Loucy (cell line): ENCODE results near the gene ADD1.
A peak's percentile ranks its signal among the peaks of the same experiment; 100 is the strongest.

Source experiments
- H2AFZ ChIP-seq: fragments of 200-600 bp; sonication (generic); 2 replicates; pipeline ENCODE4 v1.6.0; 2016; ENCODE audit warnings: antibody characterized with exemption, mild to moderate bottlenecking, low read length, moderate library complexity
- H3F3A ChIP-seq: fragments of 200-600 bp; 2 replicates; pipeline ENCODE4 v1.6.0; 2016; ENCODE audit warnings: antibody characterized with exemption, low read depth, mild to moderate bottlenecking
- H3K27me3 ChIP-seq: fragments of 200-600 bp; sonication (generic); 2 replicates; pipeline ENCODE4 v1.6.1; 2014; ENCODE audit warnings: low read length, mild to moderate bottlenecking; ENCODE audit not compliant: insufficient read depth, poor library complexity, severe bottlenecking
- H3K36me3 ChIP-seq: fragments of 200-600 bp; sonication (generic); 2 replicates; pipeline ENCODE4 v1.6.1; 2016; ENCODE audit warnings: low read length; ENCODE audit not compliant: insufficient read depth
- H3K4me1 ChIP-seq: fragments of 200-600 bp; sonication (generic); 2 replicates; pipeline ENCODE4 v1.5.1; 2014; ENCODE audit warnings: low read length, mild to moderate bottlenecking; ENCODE audit not compliant: insufficient read depth, poor library complexity, severe bottlenecking
- H3K4me2 ChIP-seq: fragments of 200-600 bp; sonication (generic); 2 replicates; pipeline ENCODE4 v1.6.0; 2014; ENCODE audit warnings: antibody characterized with exemption, low read length, low read depth, mild to moderate bottlenecking; ENCODE audit not compliant: poor library complexity, severe bottlenecking
- H3K4me3 ChIP-seq: fragments of 200-600 bp; sonication (generic); 2 replicates; pipeline ENCODE4 v1.5.1; 2014; ENCODE audit warnings: low read length, mild to moderate bottlenecking, mixed read lengths; ENCODE audit not compliant: poor library complexity, severe bottlenecking
- H3K79me2 ChIP-seq: fragments of 200-600 bp; sonication (generic); 2 replicates; pipeline ENCODE4 v1.6.1; 2014; ENCODE audit warnings: low read length; ENCODE audit not compliant: insufficient read depth
- H3K9ac ChIP-seq: fragments of 200-600 bp; sonication (generic); 2 replicates; pipeline ENCODE4 v1.6.0; 2014; ENCODE audit warnings: mild to moderate bottlenecking, low read depth, low read length, moderate library complexity; ENCODE audit not compliant: poor library complexity, severe bottlenecking
- H3K9me2 ChIP-seq: fragments of 200-600 bp; sonication (generic); replicated peaks from 2 replicates; pipeline ENCODE4 v1.6.1; 2016; ENCODE audit warnings: low read depth, low read length, mixed read lengths
- H3K9me3 ChIP-seq: fragments of 200-600 bp; sonication (generic); 2 replicates; pipeline ENCODE4 v1.6.1; 2014; ENCODE audit warnings: mild to moderate bottlenecking, antibody characterized with exemption, low read length, low read depth; ENCODE audit not compliant: insufficient read depth
- H4K20me1 ChIP-seq: fragments of 200-600 bp; sonication (generic); 2 replicates; pipeline ENCODE4 v1.6.0; 2014; ENCODE audit warnings: antibody characterized with exemption, low read length, mild to moderate bottlenecking; ENCODE audit not compliant: insufficient read depth, poor library complexity, severe bottlenecking
- EZH2phosphoT487 ChIP-seq: fragments of 200-600 bp; IDR thresholded peaks from 2 replicates; pipeline ENCODE4 v1.6.1; 2018; ENCODE audit warnings: antibody characterized with exemption, mild to moderate bottlenecking, moderate library complexity, borderline replicate concordance
- TF ChIP-seq, protein P1 (sequence below): fragments of 200-600 bp; sonication (generic); conservative IDR thresholded peaks from 2 replicates; pipeline ENCODE4 v1.5.1; 2014; ENCODE audit warnings: mild to moderate bottlenecking, antibody characterized with exemption, low read length

Gene ADD1

DNA sequence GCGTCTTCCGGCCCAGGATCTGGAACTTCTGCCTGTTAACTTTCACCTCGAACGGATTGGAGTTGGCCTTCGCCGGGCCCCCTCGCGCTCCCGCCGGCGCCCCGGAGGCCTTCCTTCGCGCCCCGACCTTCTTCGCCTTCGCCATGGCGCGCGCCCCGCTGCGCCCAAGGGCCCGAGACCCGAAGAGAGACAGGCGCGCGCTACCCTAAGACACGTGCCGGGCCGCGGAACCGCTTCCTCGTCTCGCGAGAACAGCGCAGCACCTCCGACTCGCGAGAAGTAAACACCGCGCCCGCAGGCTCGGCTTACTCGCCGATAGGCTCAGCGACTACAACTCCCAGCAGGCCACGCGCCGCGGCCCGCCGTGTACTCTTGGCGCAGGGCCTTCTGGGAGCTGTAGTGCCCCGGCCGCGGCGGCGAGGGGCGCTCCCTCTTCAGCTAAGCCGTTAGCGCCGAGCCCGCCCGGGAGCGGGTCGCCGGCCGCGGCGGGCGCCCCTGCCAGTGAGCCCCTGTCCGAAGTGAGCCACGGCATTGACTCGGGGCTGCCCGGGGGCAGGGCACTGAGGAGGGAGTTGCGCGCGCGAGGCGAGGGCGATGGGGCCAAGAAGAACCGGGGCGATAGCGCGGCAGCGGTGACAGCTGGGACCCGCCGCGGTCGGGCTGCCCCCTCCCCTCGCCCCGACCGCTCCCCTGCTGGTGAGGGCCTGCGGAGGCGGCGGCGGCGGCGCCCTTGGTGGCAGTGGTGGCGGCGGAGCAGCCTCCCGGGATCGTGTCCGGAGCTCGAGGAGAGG is 119.7 kb downstream of the ADD1 start, which contains the start of the genes GRK4 and NOP14:
Gene GRK4, plus strand, starts transcription at position 397 of the 791 bp plus-strand sequence. CDS start 500 bp downstream, outside the sequence.
Gene NOP14, minus strand, starts transcription at position 232 of the 791 bp plus-strand sequence. Its CDS starts 87 bp downstream, at position 145.
- no peaks in the 10 kb centered on the region for H3K9me3 ChIP-seq
- H3F3A ChIP-seq, result peaks cover 7% of the 10 kb centered on the region; the same call in 1 of the 2 replicates
- H3K4me1 ChIP-seq, result peaks cover 11% of the 10 kb centered on the region
- no peaks in the 10 kb centered on the region for H3K27me3 ChIP-seq
- H3K9ac ChIP-seq, result peak within 1 kb of the TSS; percentile 83
- H3K4me3 ChIP-seq, result peak within 1 kb of the TSS; percentile 77
- TF ChIP-seq, protein P1, sequence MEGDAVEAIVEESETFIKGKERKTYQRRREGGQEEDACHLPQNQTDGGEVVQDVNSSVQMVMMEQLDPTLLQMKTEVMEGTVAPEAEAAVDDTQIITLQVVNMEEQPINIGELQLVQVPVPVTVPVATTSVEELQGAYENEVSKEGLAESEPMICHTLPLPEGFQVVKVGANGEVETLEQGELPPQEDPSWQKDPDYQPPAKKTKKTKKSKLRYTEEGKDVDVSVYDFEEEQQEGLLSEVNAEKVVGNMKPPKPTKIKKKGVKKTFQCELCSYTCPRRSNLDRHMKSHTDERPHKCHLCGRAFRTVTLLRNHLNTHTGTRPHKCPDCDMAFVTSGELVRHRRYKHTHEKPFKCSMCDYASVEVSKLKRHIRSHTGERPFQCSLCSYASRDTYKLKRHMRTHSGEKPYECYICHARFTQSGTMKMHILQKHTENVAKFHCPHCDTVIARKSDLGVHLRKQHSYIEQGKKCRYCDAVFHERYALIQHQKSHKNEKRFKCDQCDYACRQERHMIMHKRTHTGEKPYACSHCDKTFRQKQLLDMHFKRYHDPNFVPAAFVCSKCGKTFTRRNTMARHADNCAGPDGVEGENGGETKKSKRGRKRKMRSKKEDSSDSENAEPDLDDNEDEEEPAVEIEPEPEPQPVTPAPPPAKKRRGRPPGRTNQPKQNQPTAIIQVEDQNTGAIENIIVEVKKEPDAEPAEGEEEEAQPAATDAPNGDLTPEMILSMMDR, result no peak
- TF ChIP-seq EZH2phosphoT487, result no peak
- no peaks in the 10 kb centered on the region; the same call in 1 of the 2 replicates for H3K36me3 ChIP-seq
- H3K79me2 ChIP-seq, result peaks cover 56% of the 10 kb centered on the region
- H2AFZ ChIP-seq, result peak within 1 kb of the TSS; percentile 97
- no peaks in the 10 kb centered on the region for H3K9me2 ChIP-seq
- peak within 1 kb of the TSS; percentile 92 for H3K4me2 ChIP-seq
- H4K20me1 ChIP-seq, result peaks cover 29% of the 10 kb centered on the region

DNA sequence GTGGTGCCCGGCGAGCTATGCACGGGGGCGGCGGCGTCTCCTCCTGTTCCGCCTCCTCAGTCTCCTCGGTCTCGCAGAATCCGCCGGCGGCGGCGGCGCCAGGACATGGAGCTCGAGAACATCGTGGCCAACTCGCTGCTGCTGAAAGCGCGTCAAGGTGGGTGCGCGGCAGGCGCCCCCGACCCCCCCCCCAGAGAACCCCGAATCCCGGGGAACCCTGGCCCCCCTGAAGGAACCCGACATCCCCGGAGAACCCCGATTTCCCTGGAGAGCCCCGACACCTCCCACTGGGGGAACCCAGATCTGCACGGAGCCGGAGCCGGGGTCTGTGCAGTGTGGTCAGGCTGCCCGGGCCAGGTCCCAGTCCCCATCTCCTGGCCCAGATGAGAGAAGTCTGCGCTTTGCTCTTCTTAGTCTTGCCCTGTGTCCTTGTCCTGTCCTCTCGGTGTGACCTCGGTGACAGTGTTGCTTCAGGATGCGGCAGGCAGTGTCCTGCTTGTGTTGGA is 120.4 kb downstream of the ADD1 start:
- H3K9me3 ChIP-seq, result no peaks in the 10 kb centered on the region
- H3K9ac ChIP-seq, result peak overlapping the region; percentile 77
- H3K9me2 ChIP-seq, result no peaks in the 10 kb centered on the region
- H3F3A ChIP-seq, result peaks cover 7% of the 10 kb centered on the region; the same call in 1 of the 2 replicates
- H3K79me2 ChIP-seq, result peaks cover 49% of the 10 kb centered on the region
- peak overlapping the region; percentile 97 for H2AFZ ChIP-seq
- peak overlapping the region; percentile 92 for H3K4me2 ChIP-seq
- H3K27me3 ChIP-seq, result no peaks in the 10 kb centered on the region
- peaks cover 24% of the 10 kb centered on the region for H4K20me1 ChIP-seq
- peaks cover 11% of the 10 kb centered on the region for H3K4me1 ChIP-seq
- H3K4me3 ChIP-seq, result peak overlapping the region; percentile 77
- no peak for TF ChIP-seq EZH2phosphoT487
- TF ChIP-seq, protein P1, result no peak
- H3K36me3 ChIP-seq, result no peaks in the 10 kb centered on the region

DNA sequence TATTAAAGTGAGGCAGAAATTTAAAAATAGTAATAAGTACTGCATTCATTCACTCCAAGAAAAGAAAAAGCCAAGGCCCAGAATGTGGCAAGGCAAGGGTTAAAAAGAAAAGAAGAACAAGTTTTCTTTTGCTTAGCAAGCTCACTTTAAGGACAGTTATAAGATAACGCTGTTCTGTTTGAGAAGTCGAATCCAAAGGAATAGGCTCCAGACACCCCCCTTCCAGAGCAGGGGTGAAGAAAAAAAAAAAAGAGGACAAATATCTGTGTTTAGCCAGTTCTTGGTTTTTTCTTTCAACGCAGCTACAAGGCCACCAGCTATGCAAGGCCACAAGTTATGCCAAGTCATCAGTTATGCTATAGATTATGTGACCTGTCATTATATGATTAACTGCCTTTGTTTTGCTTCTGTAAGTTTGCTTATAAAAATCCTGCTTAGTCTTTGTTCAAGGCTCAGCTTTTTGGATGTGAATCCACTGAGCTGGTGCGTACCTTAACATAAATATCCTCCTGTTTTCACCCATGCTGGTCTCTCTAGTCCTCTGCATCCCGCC is 121.1 kb downstream of the ADD1 start:
- Histone ChIP-seq H3K36me3 (no peaks in the 10 kb centered on the region), H3K79me2 (peaks cover 42% of the 10 kb centered on the region), H3K4me3 (peak overlapping the region; percentile 77), H3K9me3 (no peaks in the 10 kb centered on the region), H4K20me1 (peaks cover 22% of the 10 kb centered on the region), H3K4me2 (peak overlapping the region; percentile 92), H3K4me1 (peaks cover 11% of the 10 kb centered on the region), H3K9me2 (no peaks in the 10 kb centered on the region), H3K9ac (peak overlapping the region; percentile 77), H3F3A (peaks cover 7% of the 10 kb centered on the region; the same call in 1 of the 2 replicates), H3K27me3 (no peaks in the 10 kb centered on the region), H2AFZ (peak overlapping the region; percentile 97; the same call in 1 of the 2 replicates)
- TF ChIP-seq EZH2phosphoT487, result no peak
